Stimulated activated CD4-positive, alpha-beta T cell treated with anti-CD3 and anti-CD28 coated beads, Interleukin-1b, Interleukin-23, amount 100 ng/mL, for 24 hours (primary cell): ENCODE measurements around the gene NUP210.

ENCODE experiments used
- DNase-seq, 4 experiments: peaks; one replicate each; pipeline ENCODE4 v3.0.0-alpha.2; 2020; ENCODE audit warnings: low read depth in 4 of 4, low spot score in 1 of 4

The NUP210 gene

GRCh38 chr3:13407926-13408325 is 12.2 kb downstream of the NUP210 start:
- no peak for DNase-seq

GRCh38 chr3:13407475-13407874 is 12.6 kb downstream of the NUP210 start:
- DNase-seq, result no peak

- no peak for DNase-seq
Measured at GRCh38 chr3:13406190-13406589, 13.9 kb downstream of the NUP210 start.

- DNase-seq, result no peak
Measured at GRCh38 chr3:13405614-13406013, 14.5 kb downstream of the NUP210 start.

- no peak for DNase-seq
Measured at GRCh38 chr3:13404626-13405452, 15.3 kb downstream of the NUP210 start.

GRCh38 chr3:13403847-13404246 is 16.3 kb downstream of the NUP210 start:
- no peak for DNase-seq

GRCh38 chr3:13403213-13403819 is 16.8 kb downstream of the NUP210 start:
- no peak for DNase-seq

GRCh38 chr3:13401149-13401548 is 19.0 kb downstream of the NUP210 start:
- no peak for DNase-seq

- no peak for DNase-seq
Measured at GRCh38 chr3:13400114-13400673, 19.9 kb downstream of the NUP210 start.

GRCh38 chr3:13399603-13400002 is 20.5 kb downstream of the NUP210 start:
- no peak for DNase-seq

- DNase-seq, result no peak
Measured at GRCh38 chr3:13397316-13397715, 22.8 kb downstream of the NUP210 start.

- no peak for DNase-seq
Measured at GRCh38 chr3:13394363-13394762, 25.8 kb downstream of the NUP210 start.

- DNase-seq, result no peak
Measured at GRCh38 chr3:13393427-13394360, 26.4 kb downstream of the NUP210 start.

- no peak for DNase-seq
Measured at GRCh38 chr3:13391308-13391707, 28.8 kb downstream of the NUP210 start.

- no peak for DNase-seq
Measured at GRCh38 chr3:13389378-13389777, 30.7 kb downstream of the NUP210 start.

GRCh38 chr3:13388816-13389215 is 31.3 kb downstream of the NUP210 start:
- DNase-seq, result no peak

GRCh38 chr3:13385373-13385965 is 34.7 kb downstream of the NUP210 start:
- DNase-seq, result no peak

- no peak for DNase-seq
Measured at GRCh38 chr3:13380971-13381370, 39.2 kb downstream of the NUP210 start.

- DNase-seq, result no peak
Measured at GRCh38 chr3:13379201-13379830, 40.8 kb downstream of the NUP210 start.

GRCh38 chr3:13378155-13378554 is 42.0 kb downstream of the NUP210 start:
- DNase-seq, result no peak
